Peyer's patch (tissue), 4 donors: ENCODE data around the gene TRIM8.

Experiments
- POLR2A ChIP-seq, 2 donors: fragments of 450-650 bp; IDR thresholded peaks; one replicate each; pipeline ENCODE4 v1.5.1; 2017; ENCODE audit warnings: antibody characterized with exemption in 2 of 2, mild to moderate bottlenecking in 2 of 2, moderate library complexity in 2 of 2
- TF ChIP-seq, protein P1 (sequence below), 6 experiments: fragments of 450-650 bp in 4 of 6; fragments of 200-600 bp in 2 of 6; sonication (generic) in 1 of 6; IDR thresholded peaks; one replicate each; pipeline ENCODE4 v1.5.1; 2017 to 2019; ENCODE audit warnings: antibody characterized with exemption in 6 of 6, mild to moderate bottlenecking in 3 of 6, moderate library complexity in 1 of 6

DNA sequence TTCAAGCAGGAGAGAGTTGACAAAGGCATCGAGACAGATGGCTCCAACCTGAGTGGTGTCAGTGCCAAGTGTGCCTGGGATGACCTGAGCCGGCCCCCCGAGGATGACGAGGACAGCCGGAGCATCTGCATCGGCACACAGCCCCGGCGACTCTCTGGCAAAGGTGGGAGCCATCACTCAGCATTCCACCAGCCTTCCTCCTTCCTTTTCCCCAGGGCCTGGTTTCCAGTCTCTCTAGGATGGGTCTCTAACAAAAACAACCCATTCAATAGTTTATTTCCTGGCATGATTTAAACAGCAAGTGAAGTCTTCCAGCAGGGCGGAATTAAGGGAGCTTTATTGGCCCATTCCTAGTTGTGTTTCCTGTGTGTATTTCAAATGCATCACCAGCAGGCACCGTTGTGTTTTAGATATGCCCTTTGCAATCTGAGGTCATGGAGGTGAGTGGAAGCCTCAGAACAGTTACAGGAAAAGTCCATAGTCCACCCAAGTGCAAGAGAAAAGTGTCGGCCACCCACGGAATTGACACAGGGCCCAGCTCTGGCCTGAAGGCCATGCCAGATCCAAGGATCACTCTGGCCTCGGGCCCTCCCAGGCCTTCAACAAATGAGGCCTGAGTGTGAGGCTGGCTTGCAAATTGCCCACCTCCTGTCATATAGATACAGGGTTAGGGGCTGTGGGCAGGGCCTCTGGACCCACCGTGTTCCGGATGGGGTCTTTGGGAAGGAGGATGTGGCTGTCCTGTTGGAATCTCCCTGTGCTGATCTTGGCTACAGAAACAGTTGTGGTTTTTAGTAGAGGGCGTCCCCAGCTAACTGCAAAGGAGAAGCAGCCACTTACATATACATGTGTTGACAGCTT, 46.9 kb upstream of the TRIM8 start:
- TF ChIP-seq, protein P1, sequence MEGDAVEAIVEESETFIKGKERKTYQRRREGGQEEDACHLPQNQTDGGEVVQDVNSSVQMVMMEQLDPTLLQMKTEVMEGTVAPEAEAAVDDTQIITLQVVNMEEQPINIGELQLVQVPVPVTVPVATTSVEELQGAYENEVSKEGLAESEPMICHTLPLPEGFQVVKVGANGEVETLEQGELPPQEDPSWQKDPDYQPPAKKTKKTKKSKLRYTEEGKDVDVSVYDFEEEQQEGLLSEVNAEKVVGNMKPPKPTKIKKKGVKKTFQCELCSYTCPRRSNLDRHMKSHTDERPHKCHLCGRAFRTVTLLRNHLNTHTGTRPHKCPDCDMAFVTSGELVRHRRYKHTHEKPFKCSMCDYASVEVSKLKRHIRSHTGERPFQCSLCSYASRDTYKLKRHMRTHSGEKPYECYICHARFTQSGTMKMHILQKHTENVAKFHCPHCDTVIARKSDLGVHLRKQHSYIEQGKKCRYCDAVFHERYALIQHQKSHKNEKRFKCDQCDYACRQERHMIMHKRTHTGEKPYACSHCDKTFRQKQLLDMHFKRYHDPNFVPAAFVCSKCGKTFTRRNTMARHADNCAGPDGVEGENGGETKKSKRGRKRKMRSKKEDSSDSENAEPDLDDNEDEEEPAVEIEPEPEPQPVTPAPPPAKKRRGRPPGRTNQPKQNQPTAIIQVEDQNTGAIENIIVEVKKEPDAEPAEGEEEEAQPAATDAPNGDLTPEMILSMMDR (IDR thresholded peaks at IDR 0.05) = no peak
- TF ChIP-seq POLR2A (IDR thresholded peaks at IDR 0.05) = no peak
